ENCODE results near the gene RAI14.
A peak's percentile ranks its signal among the peaks of the same experiment; 100 is the strongest.

Gene RAI14

DNA sequence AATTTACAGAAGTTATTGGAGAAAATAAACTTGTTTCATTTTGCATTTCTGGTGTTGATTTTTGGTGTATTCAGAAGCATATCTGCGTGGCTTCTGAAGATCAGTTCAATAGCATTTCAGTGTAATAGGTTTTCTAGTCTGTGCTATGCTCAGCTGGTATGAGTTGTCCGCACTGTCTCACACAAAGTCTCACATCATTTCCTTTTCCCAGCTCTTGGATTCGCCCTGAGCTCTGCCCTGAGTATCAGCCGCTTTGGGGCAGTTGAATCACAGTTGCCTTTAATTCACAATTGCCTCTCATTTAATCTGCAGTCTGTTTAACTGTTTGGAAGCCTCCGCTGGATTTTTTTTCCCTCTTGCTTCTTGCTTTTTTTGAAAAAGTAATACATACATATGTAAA is 176.4 kb downstream of the RAI14 start:
- DNase-seq = no peak

DNA sequence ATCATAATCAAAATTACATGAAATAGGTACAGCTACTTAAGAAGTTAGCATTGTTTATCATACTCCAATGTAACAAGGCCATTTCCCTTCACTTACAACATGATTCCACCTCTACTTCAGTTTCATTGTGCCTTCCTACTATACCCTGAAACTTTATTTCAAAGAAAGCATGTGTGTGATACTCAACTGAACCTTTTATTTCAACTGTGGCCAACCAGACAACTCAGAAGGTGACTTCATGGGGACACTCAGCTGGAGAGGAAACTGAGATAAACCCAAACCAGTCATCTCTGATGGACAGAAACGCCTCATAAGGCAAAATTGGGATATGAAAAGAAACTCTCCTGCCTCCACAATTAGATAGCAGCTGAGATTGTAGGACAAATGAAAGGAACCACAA is 177.0 kb downstream of the RAI14 start:
- no peak for DNase-seq

DNA sequence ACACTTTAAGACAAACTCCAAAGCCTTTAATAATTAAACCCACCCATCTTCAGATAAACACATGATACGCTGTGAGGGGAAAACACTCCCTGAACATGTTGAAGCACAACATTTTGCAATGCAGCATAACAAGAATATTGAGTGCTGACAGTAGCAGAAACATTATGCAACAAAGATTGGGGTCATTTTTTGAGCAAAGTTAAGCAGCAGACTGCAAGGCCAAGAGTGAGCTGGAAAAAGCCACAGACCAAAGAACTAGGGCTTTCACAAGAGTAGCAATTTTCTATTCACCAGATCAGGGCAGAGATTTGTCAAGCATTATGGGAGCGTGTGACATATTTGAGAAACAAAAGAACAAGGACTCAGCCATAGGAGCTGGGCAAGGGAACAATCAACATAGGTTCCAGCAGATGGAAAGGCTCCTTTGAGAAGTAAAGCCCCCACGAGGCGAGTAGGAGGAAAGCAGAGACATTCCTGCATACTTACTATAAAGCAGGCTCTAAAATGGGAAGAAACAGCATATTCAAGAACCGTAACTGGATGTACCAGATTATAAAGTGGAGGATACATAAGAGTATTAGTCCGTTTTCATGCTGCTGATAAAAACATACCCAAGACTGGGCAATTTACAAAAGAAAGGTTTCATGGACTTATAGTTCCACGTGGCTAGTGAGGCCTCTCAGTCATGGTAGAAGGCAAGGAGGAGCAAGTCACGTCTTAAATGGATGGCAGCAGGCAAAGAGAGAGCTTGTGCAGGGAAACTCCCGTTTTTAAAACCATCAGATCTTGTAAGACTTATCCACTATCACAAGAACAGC is 178.1 kb downstream of the RAI14 start:
- no peak for DNase-seq

DNA sequence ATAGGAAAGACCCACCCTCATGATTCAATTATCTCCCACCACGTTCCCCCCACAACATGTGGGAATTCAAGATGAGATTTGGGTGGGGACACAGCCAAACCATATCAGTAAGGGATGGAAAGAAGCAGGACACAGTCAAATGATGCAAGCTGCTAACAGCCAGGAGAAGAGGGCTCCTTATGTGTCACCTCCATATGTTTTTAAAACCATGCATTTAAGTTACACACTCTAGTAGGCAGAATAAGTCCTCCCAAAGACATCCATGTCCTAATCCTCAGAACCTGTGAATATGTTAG is 178.6 kb downstream of the RAI14 start:
- DNase-seq = no peak

DNA sequence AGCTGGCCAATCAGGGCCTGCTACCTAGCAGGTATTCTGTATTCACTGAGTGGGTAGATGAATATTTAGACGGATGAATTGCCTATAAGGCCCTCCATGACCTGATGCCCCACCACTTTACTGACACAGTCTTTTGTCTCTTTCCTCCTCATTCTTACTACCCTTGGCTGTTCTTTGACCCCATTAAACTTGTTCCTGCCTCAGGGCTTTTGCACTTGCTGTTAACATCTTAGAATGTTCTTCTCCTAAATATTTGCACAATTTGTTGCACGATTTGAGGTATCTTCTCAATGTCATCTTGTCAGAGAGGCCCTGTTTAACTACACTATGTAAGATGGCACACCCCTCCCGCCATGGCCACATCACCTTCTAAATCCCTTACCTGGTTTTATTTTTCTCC is 179.5 kb downstream of the RAI14 start:
- DNase-seq = no peak

DNA sequence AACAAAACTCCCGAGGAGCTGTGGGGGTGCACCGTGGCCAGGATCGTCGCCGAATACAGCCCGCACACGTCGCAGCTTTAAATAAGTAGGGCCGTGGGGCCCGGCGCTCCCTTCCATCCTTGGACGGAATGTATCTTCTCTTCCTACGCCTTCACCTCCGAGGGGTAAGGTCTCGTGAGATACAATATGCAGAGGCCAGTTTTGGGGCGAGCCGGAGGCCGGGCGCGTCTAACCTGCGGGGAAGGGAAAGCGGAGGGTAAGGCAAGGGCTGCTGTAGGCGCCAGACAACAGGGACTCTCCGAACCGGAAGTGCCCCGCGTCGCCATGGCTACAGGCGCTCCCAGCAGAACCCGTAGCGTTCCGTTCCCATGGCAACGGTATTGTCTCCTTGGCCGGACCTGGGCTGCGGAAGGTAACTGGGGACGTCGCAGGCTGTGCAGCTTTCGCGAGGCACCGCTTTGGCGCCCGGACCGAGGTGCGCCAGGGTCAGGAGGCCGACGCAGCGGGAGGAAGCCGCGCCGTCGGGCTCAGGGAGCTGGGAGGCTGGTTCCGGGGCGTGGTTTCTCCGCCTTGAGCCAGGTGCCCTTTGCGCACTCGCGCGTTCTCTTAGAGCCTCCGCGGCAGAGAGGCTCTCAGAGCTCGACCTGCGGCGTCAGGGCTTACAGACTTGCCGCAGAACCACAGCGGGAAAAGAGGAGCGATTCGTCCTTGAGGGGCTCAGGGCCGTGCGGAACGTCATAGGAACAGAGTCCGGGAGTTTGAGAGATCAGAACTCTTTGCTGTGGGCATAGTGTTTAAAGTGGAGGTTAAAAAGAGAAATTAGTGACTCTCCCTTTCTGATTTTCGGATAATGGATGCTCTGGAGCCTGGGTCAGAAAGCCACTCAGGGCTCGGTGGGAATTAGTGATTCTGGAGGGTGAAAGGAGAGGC is 182.9 kb downstream of the RAI14 start, which contains the start of gene TTC23L:
TSS of gene TTC23L (plus strand) at position 380 of the 930 bp plus-strand sequence. CDS start 1,508 bp downstream, outside the sequence.
- peak; percentile 76 for DNase-seq

DNA sequence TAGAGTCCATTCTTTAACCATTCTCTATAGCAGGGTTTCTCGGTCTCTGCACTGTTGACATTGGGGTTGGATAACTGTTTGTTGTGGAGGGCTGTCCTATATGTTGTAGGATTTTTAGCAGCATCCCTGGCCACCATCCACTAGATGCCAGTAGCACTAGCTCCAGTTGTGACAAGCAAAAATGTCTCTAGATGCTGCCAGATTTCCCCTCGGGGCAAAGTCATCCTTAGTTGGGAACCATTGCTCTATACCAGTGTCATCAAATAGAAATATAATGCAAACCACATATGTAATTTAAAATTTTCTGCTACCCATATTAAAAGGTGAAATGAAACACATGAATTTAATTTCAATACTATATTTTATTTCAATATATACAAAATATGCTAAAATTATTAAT is 185.7 kb downstream of the RAI14 start:
- no peak for DNase-seq

DNA sequence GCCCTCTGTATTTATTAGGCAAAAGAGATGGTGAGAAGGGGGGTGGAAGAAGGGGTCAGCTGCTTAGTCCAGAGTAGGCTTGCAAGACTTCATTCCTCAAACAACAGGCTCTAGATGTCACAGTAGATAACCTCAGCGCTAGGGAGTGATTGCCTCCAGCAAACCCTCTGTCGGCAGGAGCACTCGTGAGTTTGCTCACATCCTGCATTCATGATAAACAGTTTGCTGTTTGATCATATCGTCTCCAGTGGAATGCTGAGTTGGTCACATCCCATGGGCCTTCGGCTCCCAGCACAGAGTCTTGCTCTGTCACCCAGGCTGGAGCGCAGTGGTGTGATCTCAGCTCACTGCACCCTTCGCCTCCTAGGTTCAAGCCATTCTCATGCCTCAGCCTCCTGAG is 186.4 kb downstream of the RAI14 start:
- DNase-seq = no peak

DNA sequence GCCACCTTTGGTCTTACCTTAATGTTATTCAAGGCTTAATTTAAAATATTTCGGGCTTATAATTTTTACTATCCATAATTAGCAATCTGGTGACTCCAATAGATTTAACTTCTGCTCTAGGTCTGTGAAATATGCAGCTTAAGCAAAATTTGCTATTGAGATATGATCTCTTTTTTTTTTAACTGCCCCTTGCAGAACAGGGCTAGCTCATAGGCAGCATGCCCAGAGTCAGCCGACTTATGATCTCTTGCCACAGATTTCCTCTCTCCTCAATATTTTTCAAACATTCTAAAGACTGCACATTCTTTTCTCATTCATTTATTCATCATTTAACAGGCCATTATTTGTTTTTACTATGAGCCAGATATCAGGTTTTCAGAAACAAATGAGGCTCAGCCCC is 187.4 kb downstream of the RAI14 start:
- DNase-seq = no peak

DNA sequence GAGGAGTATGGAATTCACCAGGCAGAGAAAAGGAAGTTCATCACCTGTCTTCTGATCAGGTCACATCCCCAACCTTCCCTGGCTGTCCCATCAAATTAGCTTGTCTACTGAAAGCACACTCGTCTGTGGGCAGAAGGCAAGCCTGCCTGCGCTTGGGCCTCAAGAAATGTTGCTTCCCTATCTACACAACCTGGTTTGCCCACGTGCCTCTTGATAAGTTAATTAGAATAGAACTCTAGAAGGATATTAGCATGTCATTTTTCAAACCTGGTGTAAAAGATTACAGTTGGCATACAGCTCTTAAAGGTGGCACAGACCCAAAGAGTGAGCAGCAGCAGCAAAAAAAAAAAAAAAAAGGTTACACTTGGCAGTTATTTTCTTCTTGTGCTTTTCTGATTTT is 188.0 kb downstream of the RAI14 start:
- DNase-seq = no peak

DNA sequence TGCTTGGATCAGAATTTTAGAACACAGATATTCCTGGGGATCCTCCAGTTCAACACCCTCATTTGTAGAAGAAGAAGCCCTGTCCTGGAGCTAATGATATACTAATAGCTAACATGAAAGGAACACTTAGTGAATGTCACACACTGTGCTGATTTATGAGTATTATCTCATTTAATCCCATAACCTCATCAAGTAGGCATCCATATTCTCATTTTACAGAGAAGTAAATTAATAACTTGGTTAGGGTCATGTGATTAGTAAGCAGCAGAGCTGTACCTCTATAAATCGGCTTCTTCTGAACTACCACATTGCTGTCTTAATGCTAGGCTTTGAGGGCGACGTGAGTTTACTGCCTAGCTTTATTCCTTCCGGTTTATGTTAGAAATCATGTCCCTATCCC is 188.9 kb downstream of the RAI14 start:
- DNase-seq = no peak

DNA sequence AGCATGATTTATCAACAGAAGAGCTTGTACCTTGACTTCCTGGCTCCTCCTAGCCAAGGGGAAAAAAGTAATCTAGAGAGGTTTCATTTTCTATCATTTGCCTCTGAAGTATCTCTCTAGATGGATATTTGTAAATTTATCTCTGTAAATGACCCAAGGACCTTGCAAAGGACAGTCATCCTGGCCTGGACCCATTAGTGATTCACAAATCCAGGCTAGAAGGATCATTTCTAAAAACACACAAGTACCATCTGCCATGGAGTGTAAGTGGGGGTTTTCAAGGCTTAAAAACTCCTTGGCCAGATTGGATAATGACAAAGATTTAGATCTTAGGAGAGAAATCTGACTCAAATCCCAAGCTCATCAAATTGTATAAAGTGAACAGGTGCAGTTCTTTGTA is 190.9 kb downstream of the RAI14 start:
- DNase-seq = no peak

DNA sequence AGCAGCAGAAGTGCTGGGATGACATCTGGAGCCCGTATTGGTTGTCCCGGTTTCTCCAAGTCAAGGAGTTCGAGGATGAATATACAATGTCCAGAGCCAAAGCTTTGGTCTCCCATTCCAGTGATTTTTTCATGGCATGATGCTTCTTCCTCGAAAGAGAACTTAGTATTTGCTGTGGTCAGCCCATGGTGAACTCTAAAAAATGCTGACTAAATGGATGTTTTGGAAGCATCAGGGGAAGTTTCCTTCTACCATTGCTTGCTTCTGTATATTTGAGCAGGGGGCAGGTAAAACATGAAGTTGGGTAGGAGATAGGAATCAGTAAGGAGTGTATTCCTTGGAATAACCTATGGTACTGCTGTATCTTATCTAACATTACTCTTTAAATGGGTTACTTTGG is 191.4 kb downstream of the RAI14 start:
- DNase-seq = no peak

DNA sequence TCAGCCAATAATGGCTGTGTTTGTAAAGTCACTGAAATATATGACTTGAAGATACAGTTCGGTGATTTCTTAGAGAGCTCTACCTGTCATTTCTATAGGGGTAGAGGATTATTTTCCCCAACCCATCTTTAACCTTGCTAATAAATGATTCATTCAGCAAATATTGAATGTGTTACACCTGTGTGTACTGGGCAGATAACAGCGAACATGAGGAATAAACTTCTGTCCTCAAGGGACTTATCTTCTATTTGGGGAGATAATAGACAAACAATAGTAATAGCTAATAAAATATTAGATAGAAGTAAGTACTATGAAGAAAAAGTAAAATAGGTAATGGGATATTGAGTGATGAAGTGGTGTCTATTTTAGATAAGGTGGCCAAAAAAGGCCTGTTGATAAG is 192.1 kb downstream of the RAI14 start:
- no peak for DNase-seq

DNA sequence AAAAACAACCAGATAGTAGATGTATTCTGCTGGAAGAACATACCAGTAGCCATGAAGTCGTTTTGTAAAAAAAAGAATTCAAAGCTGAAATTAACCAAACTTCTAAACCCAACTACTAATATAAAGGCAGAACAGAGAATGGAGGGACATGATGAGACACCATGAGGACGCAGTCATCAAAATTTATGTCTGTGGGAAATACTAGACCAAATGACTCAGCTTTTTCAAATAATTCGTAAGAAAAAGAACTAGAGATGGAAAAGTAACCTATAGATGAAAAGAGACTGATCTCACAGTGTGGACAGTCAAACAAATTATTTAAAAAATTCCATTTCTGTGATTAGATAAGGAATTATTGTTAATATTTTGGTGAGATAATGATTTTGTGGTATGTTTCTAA is 193.1 kb downstream of the RAI14 start:
- no peak for DNase-seq

DNA sequence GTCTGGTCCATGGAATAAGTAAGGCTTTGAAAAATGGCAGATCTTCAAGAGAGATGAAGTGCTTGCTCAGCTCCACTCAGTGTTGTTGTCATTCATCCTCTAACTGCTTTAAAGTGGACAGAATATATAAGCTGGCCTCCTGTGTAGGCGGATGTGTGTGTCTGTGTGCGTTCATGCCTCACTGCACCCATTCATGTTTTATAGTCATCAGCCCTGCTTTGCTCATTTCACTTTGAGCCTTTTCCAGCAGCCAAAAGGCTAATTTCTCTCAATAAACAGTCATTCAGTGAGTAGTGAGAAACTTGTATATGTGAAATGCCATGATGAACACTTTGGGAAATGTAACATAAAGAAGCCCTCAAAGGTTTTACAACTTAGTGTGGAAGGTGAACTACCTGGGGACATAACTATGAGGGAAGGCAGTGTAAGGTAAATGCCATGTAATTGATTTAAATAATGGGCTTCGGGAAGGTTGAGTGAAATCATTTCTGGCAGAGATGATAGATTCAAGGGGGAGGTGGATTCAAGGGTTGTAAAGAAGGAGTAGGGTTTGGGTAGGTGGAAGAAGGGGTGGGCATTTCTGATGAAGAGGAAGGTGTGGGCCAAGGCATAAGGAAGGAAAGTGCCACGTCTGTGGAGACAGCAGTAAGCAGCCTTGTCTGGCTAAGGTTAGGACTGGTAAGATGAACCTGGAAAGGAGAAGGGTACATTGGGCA is 198.5 kb downstream of the RAI14 start:
- DNase-seq = no peak

DNA sequence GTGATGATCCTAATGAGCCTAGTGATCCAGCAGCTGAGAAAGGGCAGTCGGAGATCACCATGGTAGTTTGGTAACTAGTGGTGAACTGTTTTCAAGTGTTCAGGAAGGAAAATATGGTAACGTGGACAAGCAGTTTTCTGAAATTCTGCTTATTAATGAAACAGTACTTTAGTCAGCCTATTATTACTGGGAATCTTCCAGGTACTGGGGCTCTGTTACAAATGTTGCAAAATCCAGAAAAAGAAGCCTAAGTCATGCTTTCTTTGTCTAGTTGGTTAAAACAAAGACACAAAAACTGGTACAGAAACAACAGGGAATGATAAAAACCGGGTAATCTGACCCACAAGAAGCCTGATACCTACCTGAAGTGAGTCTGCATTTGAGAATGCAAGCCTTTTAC is 201.0 kb downstream of the RAI14 start:
- DNase-seq = no peak

DNA sequence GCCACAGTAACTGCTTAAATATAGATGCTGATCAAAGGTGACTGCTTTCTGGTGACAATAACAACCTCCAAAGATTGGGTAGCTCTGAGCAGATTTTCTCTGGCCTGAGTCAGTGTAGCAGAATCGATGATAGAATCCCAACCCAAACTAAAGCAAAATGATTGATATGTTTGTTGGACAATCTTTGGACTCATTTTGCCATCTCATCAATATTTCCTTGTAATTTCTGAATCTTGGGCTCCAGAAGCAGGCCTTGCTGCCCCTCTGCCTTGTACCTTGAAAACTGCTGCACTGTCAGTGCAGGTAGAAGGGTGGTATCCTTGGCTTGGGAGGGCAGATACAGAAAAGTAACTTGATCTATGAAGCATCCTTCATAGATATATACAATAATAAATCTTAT is 201.8 kb downstream of the RAI14 start:
- no peak for DNase-seq

DNA sequence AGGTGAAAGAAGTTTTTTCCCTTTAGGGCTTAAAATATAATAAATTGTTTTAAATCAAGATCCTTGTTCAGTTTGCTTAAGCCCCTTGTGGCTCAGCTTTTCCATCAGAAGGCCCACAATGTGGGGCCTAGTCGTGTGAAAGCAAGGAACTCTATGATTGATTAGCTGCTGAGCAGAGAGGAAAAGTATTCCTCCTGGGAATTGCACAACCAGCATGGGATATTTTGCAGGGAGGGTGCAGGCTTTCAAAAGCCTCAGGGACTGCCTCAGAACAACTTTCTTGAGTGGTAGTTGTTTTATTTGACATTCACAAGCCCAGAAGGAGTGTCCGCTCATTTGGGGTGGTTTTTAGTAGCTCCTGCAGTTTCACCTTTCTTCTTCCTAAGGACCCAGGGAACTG is 202.7 kb downstream of the RAI14 start:
- DNase-seq = no peak

DNA sequence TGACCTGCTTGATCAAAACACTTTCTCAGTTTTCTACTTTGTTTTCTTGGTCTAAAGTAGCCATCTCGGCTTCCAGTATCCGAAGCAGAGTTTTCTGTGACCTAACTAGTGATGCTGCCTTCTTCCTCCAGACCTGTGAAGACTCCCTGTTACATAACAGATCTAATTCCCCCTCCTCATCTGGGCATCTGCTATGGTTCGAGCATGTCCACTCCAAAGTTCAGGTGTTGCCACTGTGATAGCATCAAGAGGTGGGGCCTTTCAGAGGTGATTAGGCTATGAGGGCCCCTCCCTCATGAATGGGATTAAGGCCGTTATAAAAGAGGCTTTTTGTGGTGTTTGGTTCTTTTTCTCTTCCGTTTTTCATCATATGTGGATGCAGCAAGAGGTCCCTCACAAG is 203.1 kb downstream of the RAI14 start:
- DNase-seq = no peak

DNA sequence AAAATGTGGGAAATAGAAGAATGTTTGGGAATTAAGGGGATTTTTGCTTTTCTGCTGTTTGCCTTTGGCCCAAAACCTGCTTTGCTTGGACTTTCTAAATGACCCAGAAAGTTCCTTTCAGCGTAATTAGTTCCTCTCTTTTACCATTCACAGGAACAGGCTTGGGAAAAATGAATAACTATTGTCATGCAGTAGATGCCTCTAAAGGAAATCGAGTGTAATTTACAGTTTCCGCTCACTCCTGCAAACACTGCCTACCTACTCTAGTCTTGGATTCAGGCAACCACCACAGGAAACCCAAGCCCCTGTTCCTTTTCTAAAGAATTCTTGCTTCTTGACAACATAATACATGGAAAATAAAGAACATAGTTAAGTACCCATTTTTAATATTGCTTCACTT is 207.8 kb downstream of the RAI14 start:
- DNase-seq = no peak

DNA sequence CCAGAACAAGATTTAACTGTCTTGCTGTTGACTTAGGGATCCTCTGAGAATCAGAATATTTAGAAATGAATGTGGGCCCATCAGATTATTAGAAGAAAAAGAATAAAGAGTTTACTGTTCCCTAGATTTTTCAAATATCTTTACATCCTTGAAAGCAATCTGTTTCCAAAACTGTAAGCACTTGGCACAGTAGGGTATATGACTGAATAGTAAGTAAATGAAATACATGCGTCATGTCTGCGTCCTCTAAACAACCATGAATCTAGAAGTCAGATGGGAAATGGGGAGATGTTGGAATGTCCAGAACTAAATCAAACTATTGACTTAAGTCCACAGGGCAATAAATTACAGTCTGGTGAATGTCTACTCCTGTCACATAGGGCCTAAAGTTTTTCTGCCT is 209.0 kb downstream of the RAI14 start:
- DNase-seq = no peak

DNA sequence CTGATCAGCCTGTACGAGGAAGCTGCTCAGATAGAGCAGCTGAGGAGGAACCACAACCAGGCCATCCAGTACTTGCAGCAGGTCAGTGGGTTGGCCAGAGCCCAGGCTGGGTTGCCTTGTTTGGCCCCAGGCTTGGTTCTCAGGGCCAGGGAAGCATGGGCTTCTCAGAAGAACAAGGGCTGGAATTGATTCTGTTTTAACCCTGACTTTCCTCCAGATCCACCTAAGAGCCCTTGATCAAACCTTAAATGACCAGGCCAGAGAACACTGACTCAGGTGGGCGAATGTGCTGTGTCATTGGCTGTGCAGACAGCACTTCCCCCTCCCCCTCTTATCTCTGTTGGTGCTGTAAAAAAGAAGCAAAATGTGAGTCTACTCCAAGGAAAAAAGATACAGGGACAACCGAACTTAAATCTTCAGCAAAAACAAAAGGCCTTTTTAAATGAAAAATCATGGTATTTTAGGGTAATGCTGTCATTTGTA is 210.9 kb downstream of the RAI14 start:
- DNase-seq = no peak

DNA sequence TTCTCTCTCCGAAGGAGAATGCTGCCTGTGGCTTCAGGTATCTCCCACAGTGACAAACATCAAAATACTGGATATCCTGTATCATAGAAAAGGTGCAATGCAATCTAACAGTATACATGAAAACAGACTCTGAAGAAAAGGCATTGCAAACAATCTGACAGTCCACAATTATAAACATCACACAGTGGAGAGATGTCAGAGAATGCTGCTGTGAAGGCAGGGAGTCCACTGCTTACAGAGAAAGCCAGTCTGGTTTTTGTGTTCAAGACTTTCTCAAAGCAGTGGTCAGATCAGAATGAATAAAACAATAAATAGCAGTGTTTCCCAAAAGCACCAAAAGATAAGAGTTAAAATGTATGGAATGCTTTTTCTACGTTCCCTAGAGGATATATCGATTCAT is 211.5 kb downstream of the RAI14 start:
- no peak for DNase-seq
